GM18505 (cell line): Measurements from ENCODE around the gene CHD6.

ENCODE experiments used
- ATAC-seq: cut with Tn5 transposase; IDR thresholded peaks from one replicate; pipeline ENCODE4 v1.9.1; 2021; ENCODE audit not compliant: unreplicated experiment
- POLR2A ChIP-seq: IDR thresholded peaks from 4 replicates; pipeline ENCODE4 v1.6.1; 2011; ENCODE audit warnings: borderline replicate concordance; ENCODE audit not compliant: insufficient read depth, insufficient read length; ENCODE audit errors: extremely low read depth

CHD6 gene

DNA sequence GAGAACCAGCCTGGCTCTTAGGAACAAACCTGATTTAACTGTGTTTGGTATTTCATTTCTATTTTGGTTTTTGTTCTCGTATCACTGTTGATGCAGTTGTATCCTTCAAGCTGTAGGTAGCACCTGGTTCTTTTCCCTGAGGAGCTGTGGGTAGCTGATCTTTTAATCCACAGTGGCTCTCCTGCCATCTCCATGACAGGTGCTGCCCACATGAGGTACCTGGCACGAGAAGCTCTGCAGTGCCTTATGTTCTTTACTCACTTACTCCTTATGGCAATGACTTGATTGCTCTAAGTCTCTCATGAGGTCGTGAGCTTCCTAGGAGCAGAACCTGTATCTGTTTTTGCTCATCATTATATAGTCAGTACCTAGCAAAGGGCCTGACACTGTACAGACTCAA, 177.3 kb downstream of the CHD6 start:
- ATAC-seq: no peak
- no peak for TF ChIP-seq POLR2A

DNA sequence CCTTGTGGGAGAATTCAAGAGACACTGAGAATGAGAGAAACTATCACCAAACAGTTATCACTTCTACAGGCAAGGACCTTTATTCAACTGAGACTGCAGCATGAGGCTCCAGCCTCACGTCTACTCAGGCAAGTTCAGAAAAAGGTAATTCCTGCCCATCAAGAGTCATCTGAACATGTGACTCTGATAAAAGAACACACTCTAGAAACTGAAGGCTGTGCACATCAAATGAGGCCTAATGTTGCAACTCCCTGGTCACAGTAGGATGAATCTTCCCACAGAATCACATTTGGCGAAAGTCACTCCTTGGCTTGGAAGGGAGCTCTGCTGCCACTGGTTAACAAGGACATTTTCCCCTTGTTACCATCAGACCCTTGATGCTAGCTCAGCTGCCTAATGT, 180.3 kb downstream of the CHD6 start:
- no peak for TF ChIP-seq POLR2A
- ATAC-seq: no peak

DNA sequence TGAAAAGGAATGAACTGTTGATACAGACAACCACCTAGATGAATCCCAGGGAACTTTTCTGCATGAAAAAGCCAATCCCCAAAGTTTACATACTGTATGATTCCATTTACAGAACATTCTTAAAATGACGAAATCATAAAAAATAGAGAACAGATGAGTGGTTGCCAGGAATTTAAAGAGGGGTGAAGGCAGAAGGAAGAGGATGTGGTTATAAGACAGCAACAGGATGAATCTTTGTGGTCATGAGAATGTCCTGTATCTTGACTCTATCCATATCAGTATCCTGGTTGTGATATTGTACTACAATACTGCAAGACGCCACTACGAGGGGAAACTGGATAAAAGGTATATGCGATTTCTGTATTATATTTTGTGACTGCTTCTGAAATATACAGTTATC, 181.5 kb downstream of the CHD6 start:
- TF ChIP-seq POLR2A: no peak
- ATAC-seq: no peak

GRCh38 chr20:41433203-41433602, 185.0 kb downstream of the CHD6 start:
- no peak for TF ChIP-seq POLR2A
- ATAC-seq: no peak

DNA sequence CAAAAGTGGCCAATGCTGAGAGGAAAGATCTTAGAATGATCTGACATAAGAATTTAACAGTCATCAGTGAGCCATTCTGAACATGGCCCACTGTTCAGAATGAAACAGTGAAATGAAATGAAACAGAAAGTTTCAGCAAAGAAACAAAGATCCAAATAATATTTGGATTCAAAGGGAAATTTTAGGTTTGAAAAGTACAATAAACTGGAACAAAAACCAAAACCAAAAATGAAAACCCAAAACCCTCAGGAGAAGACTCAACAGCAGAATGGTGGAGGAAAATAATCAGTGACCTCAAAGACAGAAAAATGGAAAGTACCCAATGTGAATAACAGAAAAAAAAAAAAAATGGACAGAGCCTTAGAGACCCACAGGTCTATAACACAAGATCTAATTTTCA, 185.4 kb downstream of the CHD6 start:
- TF ChIP-seq POLR2A: no peak
- no peak for ATAC-seq

GRCh38 chr20:41428285-41428684, 189.9 kb downstream of the CHD6 start:
- TF ChIP-seq POLR2A: no peak
- no peak for ATAC-seq

- no peak for ATAC-seq
- TF ChIP-seq POLR2A: no peak
Observed at GRCh38 chr20:41427833-41428232, 190.3 kb downstream of the CHD6 start.

GRCh38 chr20:41426976-41427375, 191.2 kb downstream of the CHD6 start:
- no peak for ATAC-seq
- no peak for TF ChIP-seq POLR2A

GRCh38 chr20:41426086-41426830, 191.9 kb downstream of the CHD6 start:
- TF ChIP-seq POLR2A: no peak
- ATAC-seq: no peak

DNA sequence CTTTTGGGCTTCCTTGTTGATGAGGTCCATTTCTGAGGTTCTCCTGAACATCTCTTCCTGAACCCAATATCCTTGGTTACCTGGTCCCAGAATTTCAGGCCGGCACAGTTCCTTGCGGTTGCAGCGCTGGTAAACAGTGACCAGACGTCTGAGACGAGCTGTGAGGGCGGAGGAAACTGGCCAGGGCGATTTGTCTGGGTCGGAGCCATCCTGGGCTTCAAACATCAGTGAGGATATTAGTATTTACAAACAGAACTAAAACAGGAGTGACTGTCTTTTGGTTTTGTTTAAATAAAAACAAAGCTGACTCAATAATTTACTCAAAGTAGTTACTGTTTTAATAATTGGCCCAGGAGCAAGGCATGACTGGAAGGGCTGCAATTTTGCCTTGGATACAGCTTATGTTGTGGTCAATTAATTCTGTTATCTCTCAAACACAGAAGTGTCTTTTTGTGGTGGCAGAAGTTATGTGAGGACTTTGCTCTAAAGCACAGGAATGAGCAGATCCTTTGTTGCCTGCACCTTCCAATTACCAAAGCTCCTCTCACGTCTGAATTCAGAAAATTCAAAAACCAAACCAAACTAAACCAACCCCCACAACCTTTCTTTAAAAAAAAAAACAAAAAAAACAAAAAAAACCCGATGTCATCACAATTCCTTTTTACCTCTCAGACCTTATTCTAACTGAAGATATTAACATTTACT, 192.8 kb downstream of the CHD6 start:
- no peak for TF ChIP-seq POLR2A
- no peak for ATAC-seq

- ATAC-seq: no peak
- no peak for TF ChIP-seq POLR2A
Observed at GRCh38 chr20:41424546-41424945, 193.6 kb downstream of the CHD6 start.

DNA sequence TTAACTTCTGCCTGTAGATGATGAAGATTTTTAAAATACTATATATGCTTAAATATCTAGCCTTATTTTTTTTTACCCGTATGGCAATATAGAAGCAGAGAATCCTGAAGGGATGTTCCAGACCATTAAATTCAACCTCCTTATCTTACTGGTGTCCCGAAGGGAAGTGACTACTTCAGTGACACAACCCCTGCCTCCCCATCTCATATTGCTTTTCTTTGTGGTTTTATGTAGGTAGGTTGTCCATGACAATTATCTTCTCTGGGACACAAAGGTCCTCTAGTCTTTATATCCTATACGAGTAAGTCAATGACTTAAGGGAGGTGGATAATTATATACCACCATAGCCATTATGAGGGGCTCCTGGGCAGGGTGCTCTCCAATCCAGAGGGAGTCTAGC, 194.2 kb downstream of the CHD6 start:
- no peak for ATAC-seq
- TF ChIP-seq POLR2A: no peak

- no peak for TF ChIP-seq POLR2A
- ATAC-seq: no peak
Observed at GRCh38 chr20:41422953-41423352, 195.2 kb downstream of the CHD6 start.

DNA sequence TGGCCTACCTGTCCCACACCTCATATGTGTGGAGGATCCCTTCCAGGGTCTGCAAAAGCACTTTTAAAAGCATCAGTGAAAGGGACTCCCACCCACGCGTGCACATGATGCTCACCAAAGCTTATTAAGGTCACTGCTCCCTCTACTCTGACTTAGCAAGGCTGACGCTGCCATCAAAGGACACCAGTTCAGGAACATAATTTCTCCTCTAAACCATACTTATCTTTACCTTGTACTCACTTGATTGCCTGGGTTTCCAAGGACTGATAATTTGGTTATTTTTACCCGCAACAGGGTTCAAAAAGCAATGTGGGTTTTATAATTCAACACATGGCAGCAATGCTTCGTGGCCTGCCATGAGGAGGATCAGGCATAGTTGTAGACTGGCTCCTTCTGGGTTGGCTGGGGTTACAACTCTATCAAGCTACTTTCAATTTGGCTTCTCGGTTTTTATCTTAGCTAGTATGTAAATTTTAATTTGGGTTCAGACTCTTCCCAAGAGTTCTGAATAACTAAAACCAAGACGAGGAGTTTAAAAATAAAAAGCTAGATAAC, 199.4 kb downstream of the CHD6 start:
- no peak for TF ChIP-seq POLR2A
- ATAC-seq: no peak
